ENCODE results near the gene KRT5.

The KRT5 gene

GRCh38 chr12:52519826-52520662 is at the start of gene KRT5:
TSS of gene KRT5 (minus strand) at chr12:52520394. CDS start at chr12:52520296, 98 bp downstream.
- DNase-seq, result no peak

GRCh38 chr12:52568111-52568510 is 47.9 kb upstream of the KRT5 start:
- DNase-seq, result no peak

GRCh38 chr12:52566847-52567291 is 46.7 kb upstream of the KRT5 start:
- DNase-seq, result no peak

- DNase-seq, result peak; percentile 21
These were observed 44.4 kb upstream of the KRT5 start for GRCh38 chr12:52564582-52564981.

GRCh38 chr12:52561880-52562449 is 41.8 kb upstream of the KRT5 start:
- peak; percentile 58 for DNase-seq

GRCh38 chr12:52559979-52560378 is 39.8 kb upstream of the KRT5 start:
- no peak for DNase-seq

- no peak for DNase-seq
These were observed 38.7 kb upstream of the KRT5 start for GRCh38 chr12:52558781-52559445.

- no peak for DNase-seq
These were observed 37.3 kb upstream of the KRT5 start for GRCh38 chr12:52557476-52557875.

- DNase-seq, result no peak
These were observed 35.4 kb upstream of the KRT5 start for GRCh38 chr12:52555577-52555976.

- no peak for DNase-seq
These were observed 32.5 kb upstream of the KRT5 start, which contains the start of gene KRT71 for GRCh38 chr12:52552681-52553195. TSS of gene KRT71 (minus strand) at chr12:52553145. CDS start at chr12:52553077, 68 bp downstream.

GRCh38 chr12:52552055-52552454 is 31.9 kb upstream of the KRT5 start:
- no peak for DNase-seq

GRCh38 chr12:52551216-52551865 is 31.1 kb upstream of the KRT5 start:
- DNase-seq, result no peak

GRCh38 chr12:52546126-52546525 is 25.9 kb upstream of the KRT5 start:
- DNase-seq, result no peak

- no peak for DNase-seq
These were observed 24.0 kb upstream of the KRT5 start for GRCh38 chr12:52543985-52544883.

- no peak for DNase-seq
These were observed 22.7 kb upstream of the KRT5 start for GRCh38 chr12:52542785-52543318.

GRCh38 chr12:52542157-52542556 is 22.0 kb upstream of the KRT5 start:
- no peak for DNase-seq

GRCh38 chr12:52541709-52542108 is 21.5 kb upstream of the KRT5 start:
- no peak for DNase-seq

GRCh38 chr12:52540531-52540930 is 20.3 kb upstream of the KRT5 start:
- DNase-seq, result no peak

- DNase-seq, result no peak
These were observed 19.6 kb upstream of the KRT5 start for GRCh38 chr12:52539821-52540173.

GRCh38 chr12:52539083-52539820 is 19.1 kb upstream of the KRT5 start:
- peak; percentile 45 for DNase-seq

- no peak for DNase-seq
These were observed 16.9 kb upstream of the KRT5 start for GRCh38 chr12:52537101-52537500.

All from DMS79 (cell line).